Stimulated activated CD8-positive, alpha-beta memory T cell treated with anti-CD3 and anti-CD28 coated beads, Interleukin-12 subunit alpha, Interleukin-12 subunit beta, amount 100 ng/mL, for 4 hours (primary cell): ENCODE results near the gene PDGFA.

Experiments
- DNase-seq: peaks from one replicate; pipeline ENCODE4 v3.0.0-alpha.2; 2020; ENCODE audit warnings: low read depth

PDGFA gene

GRCh38 chr7:504221-505111 lies 15.2 kb downstream of the PDGFA start:
- no peak for DNase-seq

- no peak for DNase-seq
Observed at GRCh38 chr7:503575-504111, 16.0 kb downstream of the PDGFA start.

GRCh38 chr7:502296-502695 lies 17.4 kb downstream of the PDGFA start:
- no peak for DNase-seq

- no peak for DNase-seq
Observed at GRCh38 chr7:501526-501925, 18.1 kb downstream of the PDGFA start.

GRCh38 chr7:500521-501420 lies 18.9 kb downstream of the PDGFA start:
- no peak for DNase-seq

- DNase-seq: no peak
Observed at GRCh38 chr7:499853-500485, 19.7 kb downstream of the PDGFA start.

- no peak for DNase-seq
Observed at GRCh38 chr7:498678-499641, 20.7 kb downstream of the PDGFA start.

- no peak for DNase-seq
Observed at GRCh38 chr7:497946-498655, 21.5 kb downstream of the PDGFA start.

GRCh38 chr7:497346-497745 lies 22.3 kb downstream of the PDGFA start:
- DNase-seq: no peak

- no peak for DNase-seq
Observed at GRCh38 chr7:496528-497295, 22.9 kb downstream of the PDGFA start.

GRCh38 chr7:495761-496321 lies 23.8 kb downstream of the PDGFA start:
- no peak for DNase-seq

GRCh38 chr7:495326-495725 lies 24.3 kb downstream of the PDGFA start:
- no peak for DNase-seq

- DNase-seq: no peak
Observed at GRCh38 chr7:494906-495305, 24.7 kb downstream of the PDGFA start.

- no peak for DNase-seq
Observed at GRCh38 chr7:494259-494687, 25.4 kb downstream of the PDGFA start.

- no peak for DNase-seq
Observed at GRCh38 chr7:493661-494251, 25.9 kb downstream of the PDGFA start.

- DNase-seq: no peak
Observed at GRCh38 chr7:492714-493065, 27.0 kb downstream of the PDGFA start.

GRCh38 chr7:491958-492713 lies 27.5 kb downstream of the PDGFA start:
- no peak for DNase-seq

- no peak for DNase-seq
Observed at GRCh38 chr7:491292-491957, 28.2 kb downstream of the PDGFA start.
